NCI-H1930 (cell line): Measurements from ENCODE around the gene SPRED2.
"Not testable (repeated sequence)": the region's sequence is repeated elsewhere in the genome, so short reads cannot be mapped to it uniquely, and the experiment has no call there.

Experiments used
- DNase-seq, 2 experiments: peaks; one replicate each; lab custom pipeline; 2025; lab: John Stamatoyannopoulos, UW

Gene SPRED2

DNA sequence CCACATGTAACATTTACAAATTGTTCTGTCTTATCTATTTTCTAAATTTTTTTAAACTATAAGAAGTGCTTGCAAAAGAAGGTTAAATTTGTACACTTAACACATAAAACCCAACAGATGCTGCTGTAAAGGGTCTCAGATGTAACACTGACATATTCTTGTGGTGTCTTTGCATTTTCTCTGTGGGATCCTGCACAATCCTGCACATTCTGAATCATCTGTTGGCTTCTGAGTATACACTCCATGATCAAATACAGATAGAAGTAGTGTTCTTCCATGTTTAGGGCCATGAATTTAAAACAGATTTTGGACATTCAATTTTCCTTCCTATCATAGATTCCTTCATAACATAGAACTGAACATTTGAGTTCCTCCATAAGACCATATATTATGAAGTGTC, 89.0 kb downstream of the SPRED2 start:
- DNase-seq, result no peak

DNA sequence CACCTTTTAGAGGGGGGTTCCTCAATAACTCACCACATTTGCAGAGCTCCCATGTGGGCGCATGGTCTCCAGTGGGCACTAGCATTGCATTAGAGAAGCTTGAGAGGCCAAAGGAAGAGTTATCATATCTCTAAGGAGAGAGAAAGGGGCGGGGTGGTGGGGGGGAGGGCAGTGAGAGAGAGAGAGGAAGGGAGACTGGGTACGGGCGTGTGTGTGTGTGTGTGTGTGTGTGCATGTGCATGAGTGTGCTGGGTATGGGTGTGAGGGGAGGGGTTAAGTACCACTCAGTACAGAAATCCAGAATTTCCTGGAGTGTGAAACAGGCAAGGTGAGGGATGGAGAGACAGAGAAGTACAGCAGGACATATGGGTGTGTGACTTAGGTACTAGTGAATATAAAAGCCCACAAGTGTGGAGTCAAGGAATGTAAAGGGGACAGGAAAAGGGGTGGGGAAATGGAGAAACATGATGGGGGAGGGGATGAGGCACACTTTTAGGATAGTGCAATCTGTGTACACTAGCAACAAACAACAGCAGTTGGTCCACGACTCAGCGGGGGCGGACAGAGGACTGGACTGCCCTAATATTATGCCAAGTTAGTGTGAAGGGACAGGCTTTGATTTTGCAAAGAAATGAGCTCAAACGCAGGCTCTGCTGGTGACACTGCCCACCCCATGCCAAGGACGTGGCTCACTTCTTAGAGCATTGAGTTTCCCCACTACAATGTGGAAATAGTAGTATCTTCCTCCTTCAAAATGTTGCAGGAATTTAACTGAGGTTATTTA, 91.3 kb downstream of the SPRED2 start:
- DNase-seq, result no peak

DNA sequence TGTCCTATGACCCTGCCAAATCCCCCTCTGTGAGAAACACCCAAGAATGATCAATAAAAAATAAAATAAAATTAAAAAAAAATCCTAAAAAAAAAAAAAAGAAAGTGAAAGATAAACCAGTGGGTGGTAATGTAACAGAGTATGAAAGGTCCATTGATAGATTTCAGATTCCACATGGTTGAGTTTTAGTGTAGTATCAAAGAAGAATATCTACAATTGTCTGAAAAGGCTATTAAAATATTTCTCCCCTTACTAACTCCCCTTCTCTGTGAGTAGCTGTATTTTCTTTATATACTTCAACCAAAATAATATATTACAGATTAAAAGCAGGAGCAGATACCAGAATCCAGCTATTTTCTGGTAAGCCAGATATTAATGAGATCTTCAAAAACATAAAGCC, 92.8 kb downstream of the SPRED2 start:
- no peak for DNase-seq

DNA sequence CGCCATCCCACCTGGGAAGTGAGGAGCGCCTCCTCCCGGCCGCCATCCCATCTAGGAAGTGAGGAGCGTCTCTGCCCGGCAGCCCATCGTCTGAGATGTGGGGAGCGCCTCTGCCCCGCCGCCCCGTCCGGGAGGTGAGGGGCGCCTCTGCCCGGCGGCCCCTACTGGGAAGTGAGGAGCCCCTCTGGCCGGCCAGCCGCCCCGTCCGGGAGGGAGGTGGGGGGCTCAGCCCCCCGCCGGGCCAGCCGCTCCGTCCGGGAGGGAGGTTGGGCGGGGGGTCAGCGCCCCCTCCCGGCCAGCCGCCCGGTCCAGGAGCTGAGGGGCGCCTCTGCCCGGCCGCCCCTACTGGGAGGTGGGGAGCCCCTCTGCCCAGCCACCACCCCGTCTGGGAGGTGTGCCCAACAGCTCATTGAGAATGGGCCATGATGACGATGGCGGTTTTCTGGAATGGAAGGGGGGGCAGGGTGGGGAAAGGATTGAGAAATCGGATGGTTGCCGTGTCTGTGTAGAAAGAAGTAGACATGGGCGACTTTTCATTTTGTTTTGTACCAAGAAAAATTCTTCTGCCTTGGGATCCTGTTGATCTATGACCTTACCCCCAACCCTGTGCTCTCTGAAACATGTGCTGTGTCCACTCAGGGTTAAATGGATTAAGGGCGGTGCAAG, 93.4 kb downstream of the SPRED2 start:
- not testable (repeated sequence) for DNase-seq

DNA sequence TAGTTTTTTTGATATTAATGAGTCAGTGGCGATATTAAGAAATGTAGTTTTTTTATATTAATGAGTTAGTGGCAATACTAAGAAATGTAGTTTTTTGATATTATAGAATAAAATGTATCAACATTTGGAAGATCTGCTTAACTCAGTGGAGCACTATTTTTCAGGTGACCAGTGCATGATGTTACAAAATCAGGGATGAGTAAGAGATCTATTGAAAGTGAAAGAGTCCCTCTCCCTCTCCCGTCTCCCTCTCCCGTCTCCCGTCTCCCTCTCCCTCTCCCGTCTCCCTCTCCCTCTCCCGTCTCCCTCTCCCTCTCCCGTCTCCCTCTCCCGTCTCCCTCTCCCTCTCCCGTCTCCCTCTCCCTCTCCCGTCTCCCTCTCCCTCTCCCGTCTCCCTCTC, 94.5 kb downstream of the SPRED2 start:
- DNase-seq, result not testable (repeated sequence)

DNA sequence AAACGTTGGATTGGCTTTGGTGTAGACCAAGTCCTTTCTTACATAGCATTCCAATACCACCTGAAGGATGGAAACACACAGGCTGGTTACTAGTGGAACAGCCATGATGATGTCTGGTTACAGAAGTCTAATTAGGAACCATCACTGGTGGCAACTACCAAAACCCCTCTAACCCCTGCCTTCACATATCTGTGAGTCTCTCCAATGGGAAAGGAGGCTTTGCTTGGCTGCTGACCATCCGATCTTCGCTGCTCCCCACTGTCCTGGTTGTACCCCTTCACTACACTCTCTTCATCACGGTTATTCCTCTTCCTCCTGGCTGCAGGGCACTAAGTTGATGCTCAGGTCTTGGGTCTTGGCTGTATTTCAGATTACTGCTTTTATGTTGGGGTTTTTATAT, 97.7 kb downstream of the SPRED2 start:
- no peak for DNase-seq

DNA sequence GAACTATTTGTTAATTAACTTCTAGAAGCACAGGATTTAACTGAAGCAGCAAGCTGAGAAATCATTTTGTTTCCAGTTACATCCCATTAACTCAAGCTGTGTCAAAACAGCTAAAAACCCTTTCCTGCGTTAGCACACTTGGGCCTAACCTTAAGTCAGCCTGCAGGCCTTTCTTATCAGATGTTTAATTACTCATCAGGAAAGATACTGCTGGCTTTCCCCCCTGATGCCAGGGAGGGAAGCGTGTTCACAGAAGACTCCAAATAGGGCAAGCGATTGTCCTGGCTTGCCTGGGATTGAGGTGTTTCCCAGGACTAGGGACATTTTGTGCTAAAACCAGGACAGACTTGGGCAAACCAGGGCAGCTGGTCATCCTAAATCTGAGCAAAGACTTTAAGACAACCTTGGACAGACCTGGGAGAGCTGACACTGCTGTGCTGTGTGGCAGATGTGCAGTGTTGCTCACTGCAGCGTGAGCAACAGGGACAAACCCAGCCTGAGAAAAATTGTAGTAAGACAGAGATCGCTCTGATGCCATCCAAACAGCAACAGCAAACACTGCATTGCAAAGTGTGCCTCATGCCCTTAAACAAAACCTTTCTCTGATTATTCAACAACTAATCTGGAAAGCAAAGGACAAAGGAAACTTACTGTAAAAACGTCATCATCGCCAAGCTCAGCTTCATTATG, 100.9 kb downstream of the SPRED2 start:
- no peak for DNase-seq

DNA sequence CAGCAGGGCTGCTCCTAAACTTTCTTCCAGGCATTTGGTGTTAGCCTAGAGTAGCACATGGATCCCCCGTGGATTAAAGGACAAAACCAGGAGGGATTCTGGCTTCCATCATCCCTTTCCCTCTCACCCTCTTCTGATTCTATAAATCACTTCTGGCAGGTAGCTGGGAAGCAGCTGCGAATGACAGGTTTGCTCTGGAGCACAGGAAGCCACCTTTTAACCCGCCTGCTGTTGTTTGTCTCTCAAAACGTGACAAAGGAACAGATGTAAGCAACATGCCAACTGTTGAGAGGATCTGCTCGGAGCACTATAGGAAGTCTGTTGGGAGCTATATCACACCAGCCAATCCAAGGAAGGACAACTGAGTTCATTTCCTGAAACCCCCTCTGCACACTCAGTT, 102.9 kb downstream of the SPRED2 start:
- no peak for DNase-seq

DNA sequence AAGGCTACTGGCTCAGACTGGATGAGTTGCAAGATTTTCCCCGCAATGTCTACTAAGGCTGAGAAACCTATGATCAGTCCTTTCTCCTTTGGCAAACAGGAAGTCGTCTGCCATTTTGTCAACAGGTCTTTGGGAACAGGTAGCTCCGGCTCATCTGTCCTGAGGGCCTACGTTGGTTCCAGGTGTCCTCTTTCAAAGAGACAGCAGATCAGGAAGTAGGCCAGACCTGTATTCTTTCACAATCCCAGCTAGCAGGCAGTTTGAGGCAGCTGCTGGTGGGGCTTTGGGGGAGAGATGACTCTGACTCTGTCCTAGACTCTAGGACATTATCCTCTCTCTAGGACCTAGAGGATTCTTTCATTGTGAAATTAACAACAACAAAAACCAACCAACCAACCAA, 106.1 kb downstream of the SPRED2 start:
- no peak for DNase-seq

DNA sequence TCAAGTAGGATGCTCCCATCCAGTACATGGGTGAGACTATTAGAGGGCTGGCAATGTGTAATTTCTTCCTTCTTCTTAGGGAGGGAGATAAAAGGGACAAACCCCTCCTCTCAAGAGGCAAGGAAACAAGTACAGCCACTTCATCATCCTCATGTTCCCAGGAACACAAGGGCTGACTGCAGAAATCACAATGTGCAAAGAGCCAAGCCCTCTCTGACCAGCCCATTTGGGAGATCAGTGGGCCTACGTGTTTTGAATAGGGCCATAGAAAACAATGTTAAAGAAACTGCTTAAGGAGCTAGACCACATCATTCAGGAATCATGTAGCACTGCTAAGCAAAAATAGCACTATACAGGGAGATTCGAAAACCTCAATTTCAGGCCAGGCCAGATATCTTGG, 107.3 kb downstream of the SPRED2 start:
- no peak for DNase-seq

DNA sequence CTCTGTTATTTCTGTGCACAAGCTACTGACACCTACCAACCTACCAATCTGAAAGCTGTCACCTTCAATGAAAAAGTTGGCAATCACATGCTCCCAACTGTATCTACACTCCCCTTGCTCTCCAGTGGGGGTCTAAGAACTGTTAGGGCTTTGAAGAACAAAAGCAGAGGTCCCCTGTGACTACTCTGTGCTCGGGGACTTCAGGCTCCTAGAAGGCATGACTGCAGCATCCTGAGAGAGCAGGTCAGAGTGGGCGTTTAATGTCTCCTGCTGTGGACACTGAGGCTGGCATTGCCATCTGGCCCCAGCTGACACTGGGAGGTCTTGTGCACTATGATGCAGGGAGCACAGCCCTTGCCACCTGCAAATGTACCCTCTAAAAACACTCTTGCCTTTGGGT, 111.5 kb downstream of the SPRED2 start:
- DNase-seq, result no peak

DNA sequence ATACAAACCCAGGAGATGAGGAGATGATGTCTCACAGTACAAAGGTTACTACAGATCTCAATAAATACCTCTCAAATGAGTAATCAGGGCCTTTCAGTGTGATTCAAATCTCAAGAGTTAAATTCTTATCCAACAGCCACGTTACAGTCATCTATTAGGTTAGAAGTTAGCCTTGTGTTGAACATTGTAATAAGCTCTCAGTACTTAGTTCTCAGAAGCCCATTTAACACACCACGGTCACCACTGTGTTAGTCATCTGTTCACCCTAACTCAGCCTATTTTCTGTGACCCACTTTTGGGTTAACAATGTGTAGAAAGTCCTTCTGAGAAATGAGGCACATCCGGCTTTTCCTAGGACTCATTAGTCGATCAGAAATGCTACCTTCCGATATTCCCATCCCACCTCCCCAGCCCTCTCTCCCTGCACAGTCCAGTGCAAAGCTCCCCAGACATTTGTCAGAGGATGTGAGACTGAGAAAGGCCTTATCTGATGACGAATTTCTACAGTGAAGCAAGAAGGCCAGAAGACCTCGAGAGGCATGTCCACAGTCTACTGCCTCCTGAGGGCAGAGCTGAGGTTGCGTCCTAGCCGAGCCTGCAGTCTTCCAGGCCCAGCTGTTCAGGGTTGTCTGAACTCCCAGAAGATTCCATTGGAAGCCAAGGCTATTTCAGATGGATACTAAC, 112.2 kb downstream of the SPRED2 start:
- no peak for DNase-seq

DNA sequence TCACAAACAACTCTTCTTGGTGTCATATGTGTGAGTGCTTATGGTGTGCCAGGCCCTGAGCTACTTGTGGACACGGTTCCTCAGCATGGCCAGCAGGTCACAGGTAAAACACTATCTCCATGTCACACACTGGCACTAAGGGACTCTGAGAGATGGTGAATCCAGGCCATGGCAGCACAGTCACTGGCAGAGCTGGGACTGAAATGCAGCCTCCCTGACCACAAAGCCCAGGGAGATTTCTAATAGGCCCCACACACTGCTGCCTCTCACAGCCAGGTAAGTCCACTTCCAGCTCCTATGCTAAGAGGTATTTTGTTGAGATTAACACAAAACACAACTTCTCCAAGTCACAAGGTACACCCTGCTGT, 112.7 kb downstream of the SPRED2 start:
- DNase-seq, result no peak

DNA sequence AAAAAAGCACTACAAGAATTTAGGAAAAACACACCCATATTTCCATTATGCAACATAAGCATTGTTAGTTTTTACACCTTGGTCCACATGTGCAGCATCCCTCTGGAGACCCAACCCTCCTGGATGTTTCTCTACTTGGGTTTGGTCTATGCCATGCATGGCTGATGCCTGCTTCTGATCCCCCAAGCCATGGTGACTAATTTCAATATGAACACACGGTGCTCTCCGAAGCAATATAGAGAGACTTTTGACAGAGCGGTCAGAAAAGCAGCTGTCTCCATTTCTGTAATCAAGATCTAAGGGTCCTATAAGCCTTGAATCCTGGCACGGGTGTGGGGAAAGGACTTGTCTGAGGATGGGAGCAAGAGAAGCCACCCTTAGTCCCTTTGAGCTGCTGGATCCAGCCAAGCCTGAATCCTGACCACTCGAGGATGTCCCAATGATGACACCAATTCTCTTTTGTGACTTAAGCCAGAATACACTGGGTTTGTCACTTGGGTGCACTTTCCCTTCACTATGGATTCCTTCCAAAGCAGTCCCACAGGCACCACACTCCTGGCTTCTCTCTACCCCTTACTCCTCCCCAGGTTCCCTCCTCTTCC, 113.2 kb downstream of the SPRED2 start:
- no peak for DNase-seq

DNA sequence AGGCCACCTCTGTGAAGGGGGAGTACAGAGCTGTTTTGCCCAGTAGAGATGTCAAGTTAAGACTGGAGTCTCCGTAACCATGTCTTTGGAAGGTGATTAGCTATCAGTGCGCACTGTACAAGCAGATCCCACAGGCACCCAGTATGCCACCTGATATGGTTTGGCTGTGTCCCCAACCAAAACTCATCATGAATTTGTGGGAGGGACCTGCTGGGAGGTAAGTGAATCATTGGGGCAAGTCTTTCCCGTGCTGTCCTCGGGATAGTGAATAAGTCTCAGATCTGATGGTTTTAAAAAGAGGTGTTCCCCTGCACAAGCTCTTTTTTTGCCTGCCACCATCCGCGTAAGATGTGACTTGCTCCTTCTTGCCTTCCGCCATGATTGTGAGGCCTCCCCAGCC, 114.6 kb downstream of the SPRED2 start:
- no peak for DNase-seq

DNA sequence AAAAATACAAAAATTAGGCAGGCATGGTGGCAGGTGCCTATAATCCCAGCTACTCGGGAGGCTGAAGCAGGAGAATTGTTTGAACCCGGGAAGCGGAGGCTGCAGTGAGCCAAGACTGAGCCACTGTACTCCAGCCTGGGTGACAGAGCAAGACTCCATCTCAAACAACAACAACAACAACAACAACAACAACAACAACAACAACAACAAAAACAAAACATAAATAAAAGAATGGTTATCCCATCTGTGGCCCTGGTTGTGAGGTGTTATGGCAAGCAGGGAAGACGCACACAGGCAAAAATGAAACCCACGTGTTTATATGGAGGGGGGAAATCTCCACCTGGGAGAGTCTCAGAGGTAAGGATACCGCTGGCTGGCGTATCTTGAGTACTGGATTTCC, 115.0 kb downstream of the SPRED2 start:
- not testable (repeated sequence) for DNase-seq

DNA sequence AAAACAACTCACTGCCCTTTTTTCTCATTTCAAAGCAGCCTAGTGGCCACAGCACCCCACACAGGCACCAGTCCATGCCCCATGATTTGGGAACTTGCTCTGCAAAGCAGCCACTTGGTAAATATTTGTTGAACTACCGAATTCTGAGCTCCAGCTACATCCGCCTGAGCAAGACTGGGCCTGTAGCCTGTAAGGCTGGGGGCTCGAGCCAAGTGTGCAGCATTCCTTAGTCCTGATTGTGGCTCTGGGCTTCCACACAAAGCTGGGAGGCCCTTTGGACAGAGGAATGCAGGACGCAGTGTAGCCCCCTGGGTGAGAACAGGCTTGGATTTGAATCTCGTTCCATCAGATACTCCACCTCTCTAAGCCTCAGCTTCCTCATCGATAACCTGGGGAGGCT, 116.3 kb downstream of the SPRED2 start:
- DNase-seq, result no peak

DNA sequence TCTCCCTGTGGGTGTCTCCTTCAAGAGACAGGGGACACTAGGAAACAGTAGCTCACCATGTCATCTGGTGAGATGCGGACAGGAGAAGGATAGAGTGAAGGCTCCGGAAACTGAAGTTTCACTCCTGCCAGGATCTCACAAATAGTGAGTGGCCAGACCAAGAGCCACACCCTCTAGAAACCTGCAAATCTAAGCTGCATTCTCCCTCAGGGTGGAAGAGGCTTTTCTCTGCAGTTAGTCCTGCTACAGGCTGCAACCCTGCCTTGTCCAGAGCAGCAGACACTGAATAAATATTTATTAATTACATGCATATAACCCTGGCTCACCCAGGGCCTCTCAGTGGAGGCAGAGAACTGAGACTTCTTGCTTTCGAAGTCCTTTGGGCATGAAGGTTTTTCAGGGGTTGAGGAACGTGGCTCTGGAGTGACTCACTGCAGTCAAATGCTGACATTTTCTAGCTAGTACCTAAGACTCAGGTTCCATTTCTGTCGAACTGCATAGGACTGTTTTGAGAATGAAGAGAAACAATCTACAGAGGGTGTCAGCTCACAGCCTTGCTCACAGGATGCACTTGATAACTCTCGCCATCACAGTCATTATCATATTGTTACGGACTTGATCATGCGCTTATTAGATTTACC, 117.5 kb downstream of the SPRED2 start:
- no peak for DNase-seq

DNA sequence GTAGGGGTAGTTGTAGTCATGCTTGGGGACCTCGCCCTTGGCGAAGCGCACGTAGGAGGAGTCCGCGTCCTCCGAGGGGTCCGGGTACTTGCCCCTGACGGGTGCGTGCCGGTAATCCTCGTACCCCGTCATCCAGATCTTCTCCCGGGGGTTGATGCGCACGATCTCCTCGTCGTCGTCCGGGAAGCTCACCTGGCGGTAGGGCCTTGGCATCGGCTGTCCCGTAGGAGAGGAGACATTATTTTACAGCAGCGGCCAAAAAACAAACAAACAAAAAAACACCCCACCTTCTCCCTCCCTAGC, 118.5 kb downstream of the SPRED2 start:
- no peak for DNase-seq

DNA sequence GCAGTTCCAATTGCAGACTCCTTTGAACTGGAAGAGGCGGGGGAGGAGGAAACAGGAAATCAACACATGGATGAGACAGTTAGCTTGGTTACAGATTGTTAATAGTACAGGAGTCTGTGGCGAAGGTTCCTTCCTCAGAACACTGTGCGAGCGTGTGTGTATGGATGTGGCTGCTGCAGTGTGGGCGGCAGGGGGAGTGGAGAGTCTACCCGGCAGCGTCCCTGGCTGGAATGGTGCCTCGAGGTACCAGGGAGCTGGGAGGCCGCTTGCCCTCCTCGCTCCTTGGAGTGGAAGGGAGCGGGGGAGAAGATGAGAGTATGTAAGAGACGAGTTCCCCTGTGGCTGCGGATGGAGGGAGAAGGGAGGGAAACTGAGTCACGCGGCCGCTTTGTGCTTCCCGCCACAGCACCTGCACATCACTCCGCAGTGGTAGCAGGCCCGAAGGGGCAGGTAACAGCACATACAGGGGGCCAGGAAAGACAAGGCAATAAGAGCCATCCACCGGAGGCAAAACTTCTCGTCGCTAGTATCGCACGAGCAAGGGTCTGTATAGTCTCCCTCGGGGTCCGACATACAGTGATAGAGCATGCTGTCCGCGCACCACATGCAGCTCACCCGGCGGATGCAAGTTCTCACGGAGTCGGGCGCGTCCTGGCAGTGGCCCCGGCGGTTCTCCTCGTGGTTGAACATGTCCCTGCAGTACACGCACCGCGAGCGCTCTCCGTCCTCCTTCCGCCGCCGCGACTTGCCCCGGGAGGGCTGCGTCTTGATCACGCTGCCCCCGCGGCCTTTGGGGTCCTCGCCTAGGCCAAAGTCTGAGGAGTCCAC, 119.1 kb downstream of the SPRED2 start:
- no peak for DNase-seq

DNA sequence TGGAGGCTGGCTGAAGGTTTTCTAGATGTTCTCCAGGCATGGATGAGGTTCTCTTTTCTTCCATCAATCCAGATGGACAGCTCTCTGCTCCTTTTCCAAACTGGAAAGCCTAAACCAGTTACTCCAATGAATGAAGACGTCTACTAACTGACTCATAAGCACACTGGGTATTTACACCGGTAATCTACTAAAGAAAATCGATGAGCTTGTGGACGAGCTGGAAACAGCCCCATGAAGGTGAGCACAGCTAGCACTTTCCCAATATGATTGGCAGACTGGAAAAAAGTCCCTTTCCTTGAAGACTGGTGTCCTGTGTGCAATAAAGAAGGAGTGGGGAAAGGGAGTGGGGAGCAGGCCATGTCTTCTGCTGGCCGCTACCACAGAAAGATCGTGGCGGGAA, 120.8 kb downstream of the SPRED2 start:
- DNase-seq, result no peak
